IMR-90 (cell line): Measurements from ENCODE around the gene PCP4. TPM values are rescaled to one million over a fixed set of nuclear protein-coding genes. Genes with fewer than 3 reads are reported as not detected.

Experiments
- ATAC-seq: fragments of 200-7000 bp; cut with Tn5 transposase; 2 replicates; pipeline ENCODE4 v1.9.1; 2020; ENCODE audit warnings: low read depth, mild to moderate bottlenecking, moderate library complexity
- BruUV-seq: library from RNA; stranded (reverse); fragments of 400-500 nt; replicated peaks from 2 replicates; lab custom pipeline; 2021; lab: Mats Ljungman, UMichigan
- CTCF ChIA-PET: fragments of 300-600 bp; formaldehyde crosslinking; extraction: SDS; loops from one replicate; lab custom pipeline; 2021; ENCODE audit warnings: antibody characterized with exemption; lab: Yijun Ruan, JAX
- POLR2A ChIA-PET: fragments of 300-600 bp; sonication (Branson Sonifier 250); formaldehyde crosslinking; loops from one replicate; lab custom pipeline; 2022; ENCODE audit warnings: antibody characterized with exemption; ENCODE audit not compliant: unreplicated experiment; lab: Charles Lee
- DNase-seq: peaks from one replicate; pipeline ENCODE4 v3.0.0; 2013
- H2AFZ ChIP-seq: replicated peaks from 2 replicates; pipeline ENCODE3; 2013; ENCODE audit warnings: low read length, mild to moderate bottlenecking; ENCODE audit not compliant: poor library complexity
- H2AK5ac ChIP-seq: 2 replicates; pipeline ENCODE4 v1.6.1; 2013; ENCODE audit warnings: low read depth, low read length, inconsistent platforms
- H2AK9ac ChIP-seq: replicated peaks from 2 replicates; pipeline ENCODE3; 2013; ENCODE audit warnings: mild to moderate bottlenecking, low read depth, low read length, moderate library complexity; ENCODE audit not compliant: poor library complexity
- H2BK120ac ChIP-seq: 2 replicates; pipeline ENCODE4 v1.6.1; 2013; ENCODE audit warnings: low read depth, low read length, inconsistent platforms
- H2BK15ac ChIP-seq: 3 replicates; pipeline ENCODE4 v1.6.1; 2013; ENCODE audit warnings: low read depth, low read length, inconsistent platforms
- H2BK20ac ChIP-seq: 2 replicates; pipeline ENCODE4 v1.6.1; 2013; ENCODE audit warnings: low read depth, mild to moderate bottlenecking, inconsistent platforms, low read length, moderate library complexity
- H2BK5ac ChIP-seq: 2 replicates; pipeline ENCODE4 v1.6.1; 2013; ENCODE audit warnings: mild to moderate bottlenecking, low read depth, low read length, inconsistent platforms; ENCODE audit not compliant: poor library complexity, severe bottlenecking
- H3K14ac ChIP-seq: replicated peaks from 2 replicates; pipeline ENCODE4 v1.6.1; 2013; ENCODE audit warnings: low read depth, low read length, inconsistent platforms
- H3K18ac ChIP-seq: 2 replicates; pipeline ENCODE4 v1.6.1; 2013; ENCODE audit warnings: low read depth, low read length, control low read depth
- H3K23ac ChIP-seq: 2 replicates; pipeline ENCODE4 v1.6.1; 2013; ENCODE audit warnings: low read depth, low read length, inconsistent platforms
- H3K27ac ChIP-seq: 2 replicates; pipeline ENCODE4 v1.5.1; 2013; ENCODE audit warnings: mild to moderate bottlenecking, control low read depth, low read length; ENCODE audit not compliant: insufficient read depth
- H3K27me3 ChIP-seq: 2 replicates; pipeline ENCODE4 v1.6.1; 2013; ENCODE audit warnings: low read length; ENCODE audit not compliant: control insufficient read depth, insufficient read depth
- H3K36me3 ChIP-seq: 2 replicates; pipeline ENCODE4 v1.6.1; 2013; ENCODE audit warnings: low read length, mixed read lengths; ENCODE audit not compliant: control insufficient read depth, insufficient read depth
- H3K4ac ChIP-seq: 2 replicates; pipeline ENCODE4 v1.6.1; 2013; ENCODE audit warnings: low read depth, low read length, inconsistent platforms
- H3K4me1 ChIP-seq: 2 replicates; pipeline ENCODE4 v1.6.1; 2013; ENCODE audit warnings: low read length, mixed read lengths; ENCODE audit not compliant: control insufficient read depth, insufficient read depth
- H3K4me2 ChIP-seq: 2 replicates; pipeline ENCODE4 v1.6.1; 2013; ENCODE audit warnings: low read depth, mild to moderate bottlenecking, control low read depth, low read length, moderate library complexity
- H3K4me3 ChIP-seq: 2 replicates; pipeline ENCODE4 v1.5.1; 2013; ENCODE audit warnings: low read depth, mild to moderate bottlenecking, control low read depth, low read length, moderate library complexity; ENCODE audit not compliant: insufficient read depth
- H3K56ac ChIP-seq: 2 replicates; pipeline ENCODE4 v1.6.1; 2013; ENCODE audit warnings: low read length, inconsistent platforms; ENCODE audit not compliant: insufficient read depth; ENCODE audit errors: extremely low read depth
- H3K79me1 ChIP-seq, 2 experiments: 2 replicates each; pipeline ENCODE4 v1.6.1; 2013; ENCODE audit warnings: low read length in 2 of 2, inconsistent platforms in 1 of 2, low read depth in 1 of 2
- H3K9ac ChIP-seq: 2 replicates; pipeline ENCODE4 v1.6.1; 2013; ENCODE audit warnings: low read depth, low read length, control low read depth
- H3K9me1 ChIP-seq: 2 replicates; pipeline ENCODE4 v1.6.1; 2013; ENCODE audit warnings: low read length, inconsistent platforms; ENCODE audit not compliant: insufficient read depth
- H3K9me3 ChIP-seq: 2 replicates; pipeline ENCODE4 v1.6.1; 2013; ENCODE audit warnings: low read length; ENCODE audit not compliant: control insufficient read depth, insufficient read depth
- H4K20me1 ChIP-seq: 2 replicates; pipeline ENCODE4 v1.6.1; 2013; ENCODE audit warnings: low read length, inconsistent platforms; ENCODE audit not compliant: insufficient read depth
- H4K5ac ChIP-seq: 2 replicates; pipeline ENCODE4 v1.6.1; 2013; ENCODE audit warnings: mild to moderate bottlenecking, low read depth, low read length, control low read depth
- H4K8ac ChIP-seq, 2 experiments: 2 replicates each; pipeline ENCODE4 v1.6.1; 2013; ENCODE audit warnings: low read depth in 2 of 2, low read length in 2 of 2, control low read depth in 1 of 2, inconsistent platforms in 1 of 2
- H4K91ac ChIP-seq: 2 replicates; pipeline ENCODE4 v1.6.1; 2013; ENCODE audit warnings: low read depth, low read length, inconsistent platforms; ENCODE audit not compliant: insufficient read depth
- BHLHE40 ChIP-seq: fragments of 150-350 bp; IDR thresholded peaks from 2 replicates; pipeline ENCODE4 v1.6.1; 2016; ENCODE audit warnings: mild to moderate bottlenecking, low read depth, low read length
- CEBPB ChIP-seq: IDR thresholded peaks from 2 replicates; pipeline ENCODE4 v1.6.1; 2012; ENCODE audit warnings: low read depth, low read length, improper control_type of control experiment
- FOS ChIP-seq: fragments of 150-350 bp; IDR thresholded peaks from 2 replicates; pipeline ENCODE4 v1.6.1; 2016; ENCODE audit warnings: low read depth, low read length
- MAFK ChIP-seq: IDR thresholded peaks from 2 replicates; pipeline ENCODE4 v1.6.1; 2012; ENCODE audit warnings: low read depth, low read length, improper control_type of control experiment
- MAZ ChIP-seq: IDR thresholded peaks from 2 replicates; pipeline ENCODE4 v1.6.1; 2012; ENCODE audit warnings: low read depth, mild to moderate bottlenecking, low read length, improper control_type of control experiment, moderate library complexity, borderline replicate concordance
- NFE2L2 ChIP-seq: fragments of 150-350 bp; IDR thresholded peaks from 2 replicates; pipeline ENCODE4 v1.6.1; 2016; ENCODE audit warnings: low read depth, mild to moderate bottlenecking, low read length
- SMC3 ChIP-seq: fragments of 150-350 bp; IDR thresholded peaks from 2 replicates; pipeline ENCODE4 v1.6.1; 2016; ENCODE audit warnings: low read depth, mild to moderate bottlenecking, antibody characterized with exemption, low read length, moderate library complexity
- WGBS, 2 experiments: methylation state at CpG; one replicate each; pipeline versions ENCODE4 v1.1.5 to v1.1.7; 2013; ENCODE audit warnings: missing lambda C conversion rate in 2 of 2; ENCODE audit not compliant: insufficient read length in 1 of 2; ENCODE audit errors: extremely low coverage in 2 of 2; 5-methylcytosine and 5-hydroxymethylcytosine counted together
- dilution Hi-C: fragments of 300-500 bp; cut with HindIII; formaldehyde crosslinking; loops from one replicate; pipeline ENCODE4 v1.14.3; 2018; ENCODE audit warnings: low sequenced_read_pairs; ENCODE audit not compliant: unreplicated experiment
- in situ Hi-C: fragments of 300-500 bp; cut with MboI; formaldehyde crosslinking; loops from 3 replicates; pipeline ENCODE4 v1.14.3; 2019; ENCODE audit warnings: low sequenced_read_pairs, inconsistent platforms, mixed read lengths
- intact Hi-C: fragments of 100-400 bp; cut with micrococcal nuclease; formaldehyde crosslinking; loops from 2 replicates; pipeline ENCODE4 v1.10.0; 2022
- polyA plus RNA-seq, 3 experiments: library from polyadenylated mRNA; depleted of rRNA; stranded (reverse); fragments of >200 nt; gene quantifications; 2 replicates each; pipeline ENCODE4 v1.2.3, GENCODE V29; 2012; ENCODE audit warnings: low replicate concordance in 1 of 3
- total RNA-seq: library from RNA; depleted of rRNA; stranded (reverse); fragments of >200 nt; gene quantifications from 2 replicates; pipeline ENCODE4 v1.2.3, GENCODE V29; 2012

Gene PCP4
- total and polyA plus RNA-seq, 2 of the 4 experiments (the other 2 are of a cell fraction) = not detected

GRCh38 chr21:39961251-39961650 is 94.0 kb downstream of the PCP4 start:
- H2BK120ac ChIP-seq = no peak overlapping the region
- H3K27me3 ChIP-seq = no peaks in the 10 kb centered on the region
- no peak overlapping the region for H3K27ac ChIP-seq
- H3K9me1 ChIP-seq = no peaks in the 10 kb centered on the region
- H3K4me2 ChIP-seq = no peak overlapping the region
- no peak overlapping the region for H2BK15ac ChIP-seq
- H2AFZ ChIP-seq = no peak overlapping the region
- no TSS peak for BruUV-seq
- H3K9me3 ChIP-seq = peaks cover 14% of the 10 kb centered on the region
- ChIA-PET POLR2A (no interaction called here), CTCF (no interaction called here)
- no peak overlapping the region for H3K18ac ChIP-seq
- in situ Hi-C loops = loop anchor here (25.0 kb wide), 1 partner anchor 126 kb away; no protein-coding TSS in a partner anchor
- no peak overlapping the region for H2AK9ac ChIP-seq
- H2AK5ac ChIP-seq = no peak overlapping the region
- H4K8ac ChIP-seq = no peak overlapping the region
- intact Hi-C loops = no loop called here
- DNase-seq (no peak), ATAC-seq (no peak)
- H3K4me1 ChIP-seq = no peaks in the 10 kb centered on the region
- H2BK5ac ChIP-seq = no peak overlapping the region
- H3K36me3 ChIP-seq = no peaks in the 10 kb centered on the region
- no peak overlapping the region for H4K91ac ChIP-seq
- no peak overlapping the region for H2BK20ac ChIP-seq
- no peak overlapping the region for H3K4ac ChIP-seq
- TF ChIP-seq MAZ (no peak), FOS (no peak), MAFK (no peak), NFE2L2 (no peak), SMC3 (no peak), CEBPB (no peak), BHLHE40 (no peak)
- no peak overlapping the region for H3K23ac ChIP-seq
- no peak overlapping the region for H3K9ac ChIP-seq
- no peak overlapping the region for H3K14ac ChIP-seq
- H3K79me1 ChIP-seq = no peaks in the 10 kb centered on the region
- H3K4me3 ChIP-seq = no peak overlapping the region
- no CpG with 5 or more reads among the region's 1 CpG for WGBS, 2 experiments
- dilution Hi-C loops = no loop called here
- H4K20me1 ChIP-seq = no peaks in the 10 kb centered on the region
- no peak overlapping the region for H4K5ac ChIP-seq
- no peak overlapping the region for H3K56ac ChIP-seq
